ENCODE data around the gene CCDC40. TPM values are rescaled to one million over a fixed set of nuclear protein-coding genes. Genes with fewer than 3 reads are reported as not detected.

The CCDC40 gene
- polyA plus RNA-seq, 4 donors = 0.45 to 3.8 (median 1.0) TPM

DNA sequence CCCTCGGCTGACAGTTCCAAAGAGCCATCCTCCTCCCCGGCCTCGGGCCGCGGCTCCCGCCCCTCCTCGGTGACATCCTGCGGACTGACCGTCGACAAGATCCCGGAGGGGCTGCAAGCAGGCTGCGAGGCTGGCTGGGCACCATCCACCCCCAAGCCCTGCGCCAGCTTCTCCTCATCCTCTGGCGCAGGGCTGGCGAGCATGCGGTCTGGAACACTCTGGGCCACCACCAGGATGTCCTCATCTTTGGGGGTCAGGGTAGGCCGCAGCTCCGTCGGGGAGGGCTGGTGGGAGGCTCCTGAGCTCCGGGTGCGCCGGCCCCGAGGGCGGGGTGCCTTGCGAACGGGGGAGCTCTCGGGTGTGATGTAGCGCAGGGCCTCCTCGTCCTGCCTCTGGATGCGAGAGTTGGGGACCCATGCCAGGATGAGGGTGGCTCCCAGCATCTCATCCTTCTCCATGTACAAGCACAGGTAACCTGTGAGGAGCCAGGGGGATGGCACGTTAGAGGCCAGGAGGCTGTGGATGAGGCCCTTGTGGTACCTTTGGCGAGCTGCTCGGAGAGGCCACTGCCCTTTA is 26.1 kb upstream of the CCDC40 start:
- Histone ChIP-seq H3K9me3 (ENCODE audit: control insufficient read depth in 2 of 2, insufficient read depth in 1 of 2, low read depth in 1 of 2, low read length in 1 of 2) (no peaks in the 10 kb centered on the region), H3K4me1 (ENCODE audit: control insufficient read depth in 3 of 3, insufficient read depth in 2 of 3, low read depth in 1 of 3, low read length in 2 of 3) (peaks cover 0 to 16% (median 0%) of the 10 kb centered on the region in 3 donors), H3K4me3 (ENCODE audit: low read depth in 1 of 3, low read length in 3 of 3) (no peak overlapping the region), H3K27ac (ENCODE audit: low read depth in 1 of 3, low read length in 2 of 3) (no peak overlapping the region), H3K36me3 (ENCODE audit: control insufficient read depth in 3 of 3, insufficient read depth in 2 of 3, low read depth in 1 of 3, low read length in 3 of 3) (peaks cover 0 to 74% (median 0%) of the 10 kb centered on the region in 3 donors), H3K27me3 (ENCODE audit: control insufficient read depth in 3 of 3, insufficient read depth in 3 of 3, low read length in 3 of 3) (no peaks in the 10 kb centered on the region)
- WGBS, 3 donors = 93 to 95% (median 93%) methylated on average over 24 to 33 of the region's 33 CpGs
- DNase-seq (no peak), FAIRE-seq (no peak)

DNA sequence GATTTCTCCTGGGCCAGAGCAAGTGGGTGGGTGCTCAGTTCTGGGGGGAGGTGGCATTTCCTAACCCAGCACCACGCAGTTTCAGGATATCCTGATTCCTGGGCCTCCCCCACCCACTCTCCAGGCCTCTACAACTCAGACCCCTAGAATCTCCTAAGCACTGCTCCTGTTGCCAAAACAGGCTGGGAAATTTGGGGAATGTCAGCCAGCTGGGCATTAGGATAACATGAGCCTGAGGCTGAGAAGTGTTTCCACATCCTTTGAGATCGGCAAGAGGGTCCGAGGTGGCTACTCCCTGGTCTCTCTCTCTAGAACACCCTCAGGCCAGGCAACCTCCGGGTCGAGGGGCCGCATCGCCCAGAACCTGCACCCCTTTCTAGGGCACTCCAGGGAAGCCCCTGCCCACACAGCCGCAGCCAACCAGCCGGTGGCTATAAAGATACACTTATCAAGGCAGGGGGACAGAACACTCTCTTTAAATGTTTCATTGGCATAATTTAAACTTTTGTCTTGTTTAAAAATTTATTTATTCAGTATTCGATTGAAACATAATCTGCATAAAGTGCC is 24.4 kb upstream of the CCDC40 start:
- WGBS, 3 donors = 84 to 92% (median 87%) methylated on average over 10 of the region's 10 CpGs
- no peak overlapping the region for H3K27ac ChIP-seq (ENCODE audit: low read depth in 1 of 3, low read length in 2 of 3)
- no peak for DNase-seq
- H3K27me3 ChIP-seq (ENCODE audit: control insufficient read depth in 3 of 3, insufficient read depth in 3 of 3, low read length in 3 of 3) = no peaks in the 10 kb centered on the region
- FAIRE-seq = no peak
- H3K36me3 ChIP-seq (ENCODE audit: control insufficient read depth in 3 of 3, insufficient read depth in 2 of 3, low read depth in 1 of 3, low read length in 3 of 3) = peaks cover 0 to 74% (median 0%) of the 10 kb centered on the region in 3 donors
- H3K4me1 ChIP-seq (ENCODE audit: control insufficient read depth in 3 of 3, insufficient read depth in 2 of 3, low read depth in 1 of 3, low read length in 2 of 3) = peaks cover 0 to 8% (median 0%) of the 10 kb centered on the region in 3 donors
- H3K9me3 ChIP-seq (ENCODE audit: control insufficient read depth in 2 of 2, insufficient read depth in 1 of 2, low read depth in 1 of 2, low read length in 1 of 2) = no peaks in the 10 kb centered on the region
- H3K4me3 ChIP-seq (ENCODE audit: low read depth in 1 of 3, low read length in 3 of 3) = no peak overlapping the region

DNA sequence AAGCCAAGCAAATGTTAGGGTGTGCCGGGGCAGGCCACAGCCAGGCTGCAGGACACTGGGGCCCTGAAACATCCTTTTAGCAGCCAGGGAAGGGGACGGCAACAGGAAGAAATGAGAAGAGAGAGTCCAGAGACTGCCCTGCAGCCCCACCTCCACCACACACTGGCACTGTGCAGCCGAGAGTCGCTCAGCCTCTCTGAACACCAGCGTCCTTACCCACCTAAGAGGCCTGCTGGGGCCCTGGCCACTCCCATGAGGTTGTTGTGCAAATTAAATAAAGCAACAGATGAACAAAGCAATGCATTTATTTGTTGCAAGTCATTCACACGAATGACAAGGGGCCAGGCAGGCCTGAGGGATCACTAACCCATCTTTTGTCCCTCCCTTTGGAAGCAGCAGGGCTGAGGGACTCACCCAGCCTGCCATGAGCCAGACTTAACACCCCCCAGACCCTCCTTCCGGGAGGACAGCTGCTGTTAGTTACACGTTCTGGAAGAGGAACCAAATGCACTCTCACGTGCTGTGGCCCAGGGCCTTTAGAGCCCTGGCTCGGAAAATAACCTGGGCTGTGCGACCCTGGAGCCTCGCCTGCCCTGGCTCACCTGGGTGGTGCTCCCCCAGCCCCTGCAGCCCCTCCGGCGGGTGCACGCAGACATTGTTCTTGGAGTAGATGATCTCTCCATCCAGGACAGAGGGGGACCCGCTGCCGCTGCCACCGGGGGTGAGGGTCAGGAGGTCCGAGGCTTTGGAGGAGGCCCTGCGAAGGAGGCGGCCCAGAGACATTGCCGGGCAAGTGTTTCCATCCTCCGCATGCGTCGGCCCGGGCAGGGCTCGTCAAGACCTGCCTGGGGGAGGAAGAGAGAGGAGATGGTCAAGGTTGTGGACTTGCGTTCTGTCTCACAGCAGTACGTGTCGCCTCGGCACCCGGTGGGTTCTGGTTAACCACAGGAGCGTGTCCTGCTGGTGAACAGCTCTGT is 23.4 kb upstream of the CCDC40 start:
- 90 to 92% (median 92%) methylated on average over 33 of the region's 33 CpGs for WGBS, 3 donors
- Histone ChIP-seq H3K27me3 (ENCODE audit: control insufficient read depth in 3 of 3, insufficient read depth in 3 of 3, low read length in 3 of 3) (no peaks in the 10 kb centered on the region), H3K27ac (ENCODE audit: low read depth in 1 of 3, low read length in 2 of 3) (no peak overlapping the region), H3K4me3 (ENCODE audit: low read depth in 1 of 3, low read length in 3 of 3) (no peak overlapping the region), H3K36me3 (ENCODE audit: control insufficient read depth in 3 of 3, insufficient read depth in 2 of 3, low read depth in 1 of 3, low read length in 3 of 3) (peaks cover 0 to 65% (median 0%) of the 10 kb centered on the region in 3 donors), H3K4me1 (ENCODE audit: control insufficient read depth in 3 of 3, insufficient read depth in 2 of 3, low read depth in 1 of 3, low read length in 2 of 3) (peaks cover 0 to 8% (median 0%) of the 10 kb centered on the region in 3 donors), H3K9me3 (ENCODE audit: control insufficient read depth in 2 of 2, insufficient read depth in 1 of 2, low read depth in 1 of 2, low read length in 1 of 2) (no peaks in the 10 kb centered on the region)
- no peak for DNase-seq
- no peak for FAIRE-seq

DNA sequence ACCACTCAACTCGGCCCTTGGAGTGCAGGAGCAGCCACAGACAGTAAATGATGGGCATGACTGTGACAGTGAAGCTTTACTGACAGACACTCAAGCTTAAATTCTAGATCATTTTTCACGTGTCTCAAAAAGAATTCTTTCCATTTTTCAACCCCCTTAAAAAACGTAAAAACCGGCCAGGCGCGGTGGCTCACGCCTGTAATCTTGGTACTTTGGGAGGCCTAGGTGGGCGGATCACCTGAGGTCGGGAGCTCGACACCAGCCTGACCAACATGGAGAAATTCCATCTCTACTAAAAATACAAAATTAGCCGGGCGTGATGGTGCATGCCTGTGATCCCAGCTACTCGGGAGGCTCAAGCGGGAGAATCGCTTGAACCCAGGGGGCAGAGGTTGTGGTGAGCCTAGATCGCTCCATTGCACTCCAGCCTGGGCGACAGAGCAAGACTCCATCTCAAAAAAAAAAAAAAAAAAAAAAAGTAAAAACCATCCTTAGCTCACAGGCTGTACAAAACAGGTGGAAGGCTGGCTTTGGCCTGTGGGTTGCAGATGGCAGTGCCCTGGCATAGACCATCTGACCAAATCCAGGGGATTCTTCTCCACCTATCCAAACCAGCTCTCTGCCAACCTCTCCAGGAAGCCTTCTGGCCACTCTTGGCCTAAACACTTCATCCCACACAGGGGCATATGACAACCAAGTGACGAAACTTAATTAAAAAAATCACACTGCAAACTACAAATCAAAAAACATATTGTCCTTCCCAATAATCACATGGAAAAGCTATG is 19.0 kb upstream of the CCDC40 start:
- DNase-seq (no peak), FAIRE-seq (no peak)
- Histone ChIP-seq H3K9me3 (ENCODE audit: control insufficient read depth in 2 of 2, insufficient read depth in 1 of 2, low read depth in 1 of 2, low read length in 1 of 2) (no peaks in the 10 kb centered on the region), H3K27me3 (ENCODE audit: control insufficient read depth in 3 of 3, insufficient read depth in 3 of 3, low read length in 3 of 3) (no peaks in the 10 kb centered on the region), H3K27ac (ENCODE audit: low read depth in 1 of 3, low read length in 2 of 3) (no peak overlapping the region), H3K36me3 (ENCODE audit: control insufficient read depth in 3 of 3, insufficient read depth in 2 of 3, low read depth in 1 of 3, low read length in 3 of 3) (peaks cover 0 to 26% (median 0%) of the 10 kb centered on the region in 3 donors), H3K4me3 (ENCODE audit: low read depth in 1 of 3, low read length in 3 of 3) (no peak overlapping the region), H3K4me1 (ENCODE audit: control insufficient read depth in 3 of 3, insufficient read depth in 2 of 3, low read depth in 1 of 3, low read length in 2 of 3) (peaks cover 0 to 12% (median 0%) of the 10 kb centered on the region in 3 donors)
- WGBS, 3 donors = 92 to 95% (median 95%) methylated on average over 17 to 18 of the region's 18 CpGs

DNA sequence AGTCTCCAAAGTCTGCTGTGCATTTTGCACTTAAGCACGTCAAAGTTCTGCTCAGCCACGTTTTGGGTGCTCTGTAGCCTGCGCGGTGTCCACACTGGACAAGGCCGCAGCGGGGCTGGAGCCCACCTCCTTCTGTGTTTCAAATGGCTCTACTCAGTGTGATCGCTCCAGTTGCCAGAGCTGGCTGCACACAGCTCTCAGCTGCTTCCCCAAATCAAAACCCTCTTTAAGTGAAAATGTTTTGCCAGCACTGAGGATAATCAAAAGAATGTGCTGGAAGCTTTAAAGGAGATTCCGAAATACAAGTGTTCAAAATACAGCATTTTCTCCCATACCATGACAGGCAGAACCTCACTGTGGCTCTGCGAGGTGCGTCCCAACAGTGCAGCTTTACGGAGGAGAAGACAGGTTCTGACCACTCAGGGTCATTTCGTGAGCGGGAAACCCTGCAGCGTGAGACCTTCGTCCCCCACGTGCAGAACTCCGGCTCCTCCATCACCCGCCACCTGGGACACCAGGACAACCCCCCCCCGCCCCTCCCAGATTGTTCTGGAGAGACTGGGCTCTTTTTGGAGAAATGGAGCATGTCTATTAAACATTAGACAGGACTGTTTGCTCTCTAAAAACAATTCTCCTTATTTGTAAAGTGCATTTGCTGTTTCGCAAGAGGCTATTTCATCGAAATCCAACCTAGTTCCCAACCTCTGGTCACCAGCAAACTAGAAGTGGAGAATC is 17.4 kb upstream of the CCDC40 start:
- peak in 1 of 2 donors; percentile 50 for DNase-seq
- Histone ChIP-seq H3K4me3 (ENCODE audit: low read depth in 1 of 3, low read length in 3 of 3) (no peak overlapping the region), H3K36me3 (ENCODE audit: control insufficient read depth in 3 of 3, insufficient read depth in 2 of 3, low read depth in 1 of 3, low read length in 3 of 3) (peaks cover 0 to 12% (median 0%) of the 10 kb centered on the region in 3 donors), H3K27ac (ENCODE audit: low read depth in 1 of 3, low read length in 2 of 3) (peak overlapping the region in 1 of 3 donors; percentile 36), H3K9me3 (ENCODE audit: control insufficient read depth in 2 of 2, insufficient read depth in 1 of 2, low read depth in 1 of 2, low read length in 1 of 2) (no peaks in the 10 kb centered on the region), H3K4me1 (ENCODE audit: control insufficient read depth in 3 of 3, insufficient read depth in 2 of 3, low read depth in 1 of 3, low read length in 2 of 3) (peaks cover 0 to 21% (median 0%) of the 10 kb centered on the region in 3 donors), H3K27me3 (ENCODE audit: control insufficient read depth in 3 of 3, insufficient read depth in 3 of 3, low read length in 3 of 3) (no peaks in the 10 kb centered on the region)
- 44 to 76% (median 56%) methylated on average over 21 of the region's 21 CpGs for WGBS, 3 donors
- no peak for FAIRE-seq

DNA sequence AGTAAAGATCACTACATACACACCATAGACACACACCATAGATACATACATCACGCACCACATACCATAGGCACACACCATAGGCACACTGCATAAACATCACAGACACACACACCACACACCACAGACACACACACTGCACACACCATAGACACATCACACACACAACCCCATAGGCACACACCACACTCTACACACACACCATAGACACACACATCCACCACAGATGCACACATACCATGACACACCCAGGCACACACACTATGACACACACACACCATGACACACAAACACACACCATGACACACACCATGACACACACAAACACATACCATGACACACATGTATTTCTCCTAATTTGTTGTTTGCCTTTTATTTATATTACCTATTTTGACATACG is 14.8 kb upstream of the CCDC40 start:
- Histone ChIP-seq H3K4me1 (ENCODE audit: control insufficient read depth in 3 of 3, insufficient read depth in 2 of 3, low read depth in 1 of 3, low read length in 2 of 3) (peaks cover 1 to 35% (median 2%) of the 10 kb centered on the region in 3 donors), H3K27me3 (ENCODE audit: control insufficient read depth in 3 of 3, insufficient read depth in 3 of 3, low read length in 3 of 3) (no peaks in the 10 kb centered on the region), H3K4me3 (ENCODE audit: low read depth in 1 of 3, low read length in 3 of 3) (no peak overlapping the region), H3K9me3 (ENCODE audit: control insufficient read depth in 2 of 2, insufficient read depth in 1 of 2, low read depth in 1 of 2, low read length in 1 of 2) (no peaks in the 10 kb centered on the region), H3K36me3 (ENCODE audit: control insufficient read depth in 3 of 3, insufficient read depth in 2 of 3, low read depth in 1 of 3, low read length in 3 of 3) (peaks cover 0 to 15% (median 0%) of the 10 kb centered on the region in 3 donors), H3K27ac (ENCODE audit: low read depth in 1 of 3, low read length in 2 of 3) (no peak overlapping the region)
- FAIRE-seq = no peak
- DNase-seq = no peak
- 93 to 96% (median 94%) methylated on average over 2 of the region's 2 CpGs for WGBS, 3 donors

DNA sequence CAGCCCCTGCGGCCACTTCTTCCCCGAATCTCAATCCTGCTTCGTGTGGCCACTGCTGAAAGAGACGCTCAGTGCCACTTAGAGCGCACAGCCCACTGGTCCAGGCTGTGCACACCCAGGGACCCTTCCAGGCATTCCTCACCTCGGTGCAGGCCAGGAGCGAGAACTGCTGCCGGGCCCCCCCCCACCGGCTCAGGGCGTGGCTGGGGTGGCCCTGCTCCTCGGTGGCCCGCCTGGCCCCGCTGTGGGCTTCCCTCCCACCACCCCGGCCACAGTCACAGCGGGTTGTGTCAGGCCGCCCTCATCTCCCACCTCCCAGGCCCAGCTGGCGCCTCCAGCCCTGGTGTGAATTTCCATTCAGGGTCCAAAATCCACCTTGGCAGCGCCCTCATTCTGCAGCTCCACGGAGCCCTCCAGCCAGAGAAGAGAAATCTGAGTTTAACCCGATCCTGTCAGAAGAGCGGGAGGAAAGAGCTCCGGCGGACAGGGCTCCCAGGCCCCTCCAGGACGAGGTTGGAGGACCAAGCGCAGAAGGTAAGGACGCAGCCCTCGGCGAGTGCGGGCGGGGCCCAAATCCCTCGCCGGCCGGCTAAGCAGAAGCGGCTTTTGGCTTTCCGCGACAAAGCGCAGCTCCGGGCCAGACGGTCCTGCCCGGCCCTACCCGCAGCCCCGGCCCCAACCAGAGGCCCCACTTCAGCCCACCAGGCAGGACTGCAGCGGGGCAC is 12.8 kb upstream of the CCDC40 start:
- Histone ChIP-seq H3K4me1 (ENCODE audit: control insufficient read depth in 3 of 3, insufficient read depth in 2 of 3, low read depth in 1 of 3, low read length in 2 of 3) (peaks cover 1 to 35% (median 2%) of the 10 kb centered on the region in 3 donors), H3K27me3 (ENCODE audit: control insufficient read depth in 3 of 3, insufficient read depth in 3 of 3, low read length in 3 of 3) (no peaks in the 10 kb centered on the region), H3K36me3 (ENCODE audit: control insufficient read depth in 3 of 3, insufficient read depth in 2 of 3, low read depth in 1 of 3, low read length in 3 of 3) (peaks cover 0 to 18% (median 0%) of the 10 kb centered on the region in 3 donors), H3K27ac (ENCODE audit: low read depth in 1 of 3, low read length in 2 of 3) (peak overlapping the region in 1 of 3 donors; percentile 68), H3K4me3 (ENCODE audit: low read depth in 1 of 3, low read length in 3 of 3) (peak overlapping the region in 2 of 3 donors; percentile 31 to 34), H3K9me3 (ENCODE audit: control insufficient read depth in 2 of 2, insufficient read depth in 1 of 2, low read depth in 1 of 2, low read length in 1 of 2) (no peaks in the 10 kb centered on the region)
- FAIRE-seq (no peak), DNase-seq (peak; percentile 70 to 84)
- WGBS, 3 donors = 16 to 56% (median 34%) methylated on average over 38 to 43 of the region's 43 CpGs

Measured in small intestine (tissue), 7 donors.